Muscle of leg (tissue), 11 donors: Measurements from ENCODE around the gene TBC1D2. TPM values are rescaled to one million over a fixed set of nuclear protein-coding genes. Genes with fewer than 3 reads are reported as not detected.
"Not testable (repeated sequence)": the region's sequence is repeated elsewhere in the genome, so short reads cannot be mapped to it uniquely, and the experiment has no call there.

Source experiments
- DNase-seq: peaks from one replicate; pipeline ENCODE4 v3.0.0; 2013
- H3K27ac ChIP-seq: one replicate; pipeline ENCODE4 v1.5.1; 2013; ENCODE audit warnings: mild to moderate bottlenecking, low read length, control low read depth
- H3K27me3 ChIP-seq: one replicate; pipeline ENCODE4 v1.6.1; 2013; ENCODE audit warnings: low read length; ENCODE audit not compliant: control insufficient read depth, insufficient read depth
- H3K36me3 ChIP-seq: one replicate; pipeline ENCODE4 v1.6.1; 2013; ENCODE audit warnings: low read length; ENCODE audit not compliant: control insufficient read depth, insufficient read depth
- H3K4me1 ChIP-seq: one replicate; pipeline ENCODE4 v1.6.1; 2013; ENCODE audit warnings: low read length; ENCODE audit not compliant: control insufficient read depth, insufficient read depth
- H3K4me3 ChIP-seq: one replicate; pipeline ENCODE4 v1.5.1; 2013; ENCODE audit warnings: low read length, control low read depth
- H3K9me3 ChIP-seq: replicated peaks from 2 replicates; pipeline ENCODE4 v1.6.1; 2013; ENCODE audit warnings: low read depth, low read length; ENCODE audit not compliant: control insufficient read depth
- WGBS: methylation state at CpG from one replicate; pipeline ENCODE4 v1.1.5; 2013; ENCODE audit warnings: missing lambda C conversion rate; ENCODE audit not compliant: insufficient coverage; 5-methylcytosine and 5-hydroxymethylcytosine counted together
- polyA plus RNA-seq, 8 donors: library from polyadenylated mRNA; unstranded; fragments of 120-200 nt; gene quantifications; one replicate each; pipeline versions ENCODE4 v1.2.1 to v1.2.3, GENCODE V29; 2013; ENCODE audit warnings: inconsistent platforms in 1 of 8, low replicate concordance in 1 of 8; ENCODE audit not compliant: insufficient read length in 8 of 8, insufficient read depth in 1 of 8
- total RNA-seq: library from RNA; stranded (reverse); fragments of 120-200 nt; gene quantifications from one replicate; pipeline ENCODE4 v1.2.4, GENCODE V29; 2013

Gene TBC1D2
- total and polyA plus RNA-seq, 9 donors = 1.0 to 5.0 (median 2.0) TPM

- peaks cover 5% of the 10 kb centered on the region for H3K27me3 ChIP-seq
- no peak overlapping the region for H3K27ac ChIP-seq
- H3K36me3 ChIP-seq = no peaks in the 10 kb centered on the region
- no peaks in the 10 kb centered on the region for H3K9me3 ChIP-seq
- H3K4me1 ChIP-seq = no peaks in the 10 kb centered on the region
- H3K4me3 ChIP-seq = no peak overlapping the region
- DNase-seq = no peak
- 89% methylated on average over 17 of the region's 18 CpGs for WGBS
Observed at GRCh38 chr9:98290411-98290810, 35.0 kb upstream of the TBC1D2 start.

- H3K9me3 ChIP-seq = no peaks in the 10 kb centered on the region
- H3K36me3 ChIP-seq = no peaks in the 10 kb centered on the region
- H3K4me1 ChIP-seq = no peaks in the 10 kb centered on the region
- no peak for DNase-seq
- H3K27ac ChIP-seq = no peak overlapping the region
- H3K27me3 ChIP-seq = peaks cover 3% of the 10 kb centered on the region
- H3K4me3 ChIP-seq = no peak overlapping the region
- WGBS = 66% methylated on average over 8 of the region's 12 CpGs
Observed at GRCh38 chr9:98289614-98290201, 34.3 kb upstream of the TBC1D2 start.

DNA sequence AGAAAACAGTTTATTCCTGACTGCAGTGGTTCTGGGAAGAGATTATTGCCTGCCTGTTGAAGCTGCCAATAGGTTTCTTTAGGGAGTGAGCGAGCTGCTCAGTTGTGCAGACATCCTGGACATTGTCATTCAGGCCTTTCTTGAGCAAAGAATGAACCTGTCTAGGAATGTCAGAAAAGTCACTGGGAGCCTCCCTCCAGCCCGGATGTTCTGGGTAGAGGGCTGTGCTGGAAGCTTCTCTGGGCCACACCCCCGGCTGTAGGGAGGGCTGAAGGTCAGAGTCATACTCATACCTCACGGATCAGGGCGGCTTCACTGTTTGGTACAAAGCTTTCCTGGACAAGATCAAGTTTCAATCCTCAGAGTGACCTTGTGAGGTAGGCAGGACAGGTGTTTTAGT lies 33.4 kb upstream of the TBC1D2 start:
- DNase-seq = no peak
- Histone ChIP-seq H3K9me3 (no peaks in the 10 kb centered on the region), H3K4me3 (no peak overlapping the region), H3K4me1 (no peaks in the 10 kb centered on the region), H3K36me3 (no peaks in the 10 kb centered on the region), H3K27ac (no peak overlapping the region), H3K27me3 (peaks cover 3% of the 10 kb centered on the region)
- WGBS = 60% methylated on average over 3 of the region's 5 CpGs

DNA sequence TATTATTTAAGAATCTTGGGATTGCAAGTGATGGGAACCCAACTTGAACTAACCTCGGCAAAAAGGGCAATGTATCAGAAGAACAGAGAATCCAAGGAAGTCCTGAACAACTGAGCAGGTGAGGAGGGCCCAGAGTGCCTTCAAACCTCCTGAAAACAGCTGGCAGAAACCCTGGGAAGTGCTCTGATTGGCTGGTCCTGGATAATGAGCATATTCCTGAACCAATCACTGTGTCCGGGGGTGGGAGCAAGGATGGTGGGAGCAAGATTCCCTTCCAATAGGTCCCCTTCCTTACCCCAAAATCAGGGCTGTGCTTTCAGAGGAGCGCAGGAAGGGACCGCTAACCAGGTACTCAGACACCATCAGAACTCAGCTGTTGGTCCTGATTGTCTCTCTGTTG lies 31.9 kb upstream of the TBC1D2 start:
- Histone ChIP-seq H3K36me3 (no peaks in the 10 kb centered on the region), H3K4me1 (no peaks in the 10 kb centered on the region), H3K9me3 (no peaks in the 10 kb centered on the region), H3K27ac (no peak overlapping the region), H3K27me3 (peaks cover 3% of the 10 kb centered on the region), H3K4me3 (no peak overlapping the region)
- no peak for DNase-seq
- WGBS = 78% methylated on average over 2 of the region's 4 CpGs

DNA sequence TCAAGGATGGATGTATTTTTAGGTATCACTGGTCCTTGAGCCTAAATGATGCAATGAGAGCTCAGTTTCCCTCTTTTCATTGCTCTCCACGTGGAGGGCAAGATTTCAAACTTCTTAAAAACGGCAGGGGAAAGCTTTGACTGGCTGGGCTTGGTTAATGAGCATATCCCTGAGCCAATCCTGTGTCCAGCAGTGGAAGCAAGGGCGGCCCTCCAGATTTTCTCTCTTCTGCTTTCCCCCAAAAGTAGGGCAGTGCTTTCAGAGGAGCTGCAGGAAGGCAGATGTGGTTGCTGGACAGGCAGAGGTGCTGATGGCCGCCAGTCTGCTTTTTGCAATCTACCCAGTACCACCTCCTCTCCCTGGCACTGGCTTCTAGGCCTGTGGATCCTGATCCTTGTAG lies 30.0 kb upstream of the TBC1D2 start:
- Histone ChIP-seq H3K4me1 (no peaks in the 10 kb centered on the region), H3K27me3 (peaks cover 6% of the 10 kb centered on the region), H3K27ac (no peak overlapping the region), H3K4me3 (no peak overlapping the region), H3K9me3 (no peaks in the 10 kb centered on the region), H3K36me3 (no peaks in the 10 kb centered on the region)
- DNase-seq = no peak
- no CpG with 5 or more reads among the region's 4 CpGs for WGBS

- WGBS = 81% methylated on average over 3 of the region's 3 CpGs
- no peak for DNase-seq
- Histone ChIP-seq H3K27ac (no peak overlapping the region), H3K4me3 (no peak overlapping the region), H3K4me1 (no peaks in the 10 kb centered on the region), H3K27me3 (peaks cover 11% of the 10 kb centered on the region), H3K36me3 (no peaks in the 10 kb centered on the region), H3K9me3 (no peaks in the 10 kb centered on the region)
Observed at GRCh38 chr9:98284754-98285153, 29.3 kb upstream of the TBC1D2 start.

GRCh38 chr9:98283143-98283542 lies 27.7 kb upstream of the TBC1D2 start:
- not testable (repeated sequence) for H3K36me3 ChIP-seq, H3K27ac ChIP-seq, H3K9me3 ChIP-seq, H3K4me1 ChIP-seq, DNase-seq, H3K4me3 ChIP-seq
- peaks cover 22% of the 10 kb centered on the region for H3K27me3 ChIP-seq
- 87% methylated on average over 4 of the region's 7 CpGs for WGBS

- WGBS = 75% methylated on average over 1 of the region's 1 CpG
- Histone ChIP-seq H3K4me3 (no peak overlapping the region), H3K27me3 (peaks cover 28% of the 10 kb centered on the region)
Observed at GRCh38 chr9:98281281-98281680, 25.8 kb upstream of the TBC1D2 start.

GRCh38 chr9:98280574-98280973 lies 25.1 kb upstream of the TBC1D2 start:
- no peak for DNase-seq
- WGBS = 27% methylated on average over 2 of the region's 6 CpGs
- H3K9me3 ChIP-seq = no peaks in the 10 kb centered on the region
- no peaks in the 10 kb centered on the region for H3K36me3 ChIP-seq
- H3K27me3 ChIP-seq = peaks cover 28% of the 10 kb centered on the region
- no peak overlapping the region for H3K4me3 ChIP-seq
- H3K27ac ChIP-seq = no peak overlapping the region
- no peaks in the 10 kb centered on the region for H3K4me1 ChIP-seq

More at GRCh38 chr9:98281281-98281680, 25.8 kb upstream of the TBC1D2 start:
- H3K36me3 ChIP-seq = no peaks in the 10 kb centered on the region
- H3K27ac ChIP-seq = no peak overlapping the region
- H3K4me1 ChIP-seq = no peaks in the 10 kb centered on the region
- no peak for DNase-seq
- no peaks in the 10 kb centered on the region for H3K9me3 ChIP-seq

- H3K4me1 ChIP-seq = no peaks in the 10 kb centered on the region
- H3K36me3 ChIP-seq = no peaks in the 10 kb centered on the region
- H3K9me3 ChIP-seq = no peaks in the 10 kb centered on the region
- DNase-seq = no peak
- no peak overlapping the region for H3K4me3 ChIP-seq
- no peak overlapping the region for H3K27ac ChIP-seq
- 68% methylated on average over 2 of the region's 2 CpGs for WGBS
- H3K27me3 ChIP-seq = peaks cover 28% of the 10 kb centered on the region
Observed at GRCh38 chr9:98280162-98280561, 24.7 kb upstream of the TBC1D2 start.

DNA sequence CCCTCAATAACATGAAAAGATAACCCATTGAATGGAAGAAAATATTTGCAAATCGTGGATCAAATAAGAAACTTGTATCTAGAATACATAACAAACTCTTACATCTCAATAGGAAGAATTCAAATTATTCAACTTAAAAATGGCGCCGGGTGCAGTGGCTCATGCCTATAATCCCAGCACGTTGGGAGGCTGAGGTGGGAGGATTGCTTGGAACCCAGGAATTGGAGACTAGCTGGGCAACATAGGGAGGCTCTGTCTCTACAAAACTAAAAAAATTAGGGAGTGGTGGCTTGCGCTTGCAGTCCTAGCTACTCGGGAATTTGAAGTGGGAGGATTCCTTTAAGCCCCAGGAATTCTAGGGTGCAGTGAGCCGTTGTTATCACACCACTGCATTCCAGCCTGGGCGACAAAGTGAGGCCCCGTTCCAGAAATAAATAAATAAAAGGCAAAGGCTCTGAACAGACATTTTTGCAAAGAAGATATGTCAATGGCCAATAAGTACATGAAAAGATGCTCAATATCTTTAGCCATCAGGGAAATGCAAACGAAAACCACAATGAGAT lies 21.5 kb upstream of the TBC1D2 start:
- Histone ChIP-seq H3K9me3 (no peaks in the 10 kb centered on the region), H3K4me1 (no peaks in the 10 kb centered on the region), H3K4me3 (no peak overlapping the region), H3K27ac (no peak overlapping the region), H3K36me3 (no peaks in the 10 kb centered on the region), H3K27me3 (peaks cover 28% of the 10 kb centered on the region)
- no peak for DNase-seq
- WGBS = 100% methylated on average over 1 of the region's 10 CpGs
